ENCODE results near the gene ZGRF1. TPM values are rescaled to one million over a fixed set of nuclear protein-coding genes. Genes with fewer than 3 reads are reported as not detected.

The ZGRF1 gene
- total and polyA plus RNA-seq, 11 donors: 0.85 to 2.9 (median 1.6) TPM

DNA sequence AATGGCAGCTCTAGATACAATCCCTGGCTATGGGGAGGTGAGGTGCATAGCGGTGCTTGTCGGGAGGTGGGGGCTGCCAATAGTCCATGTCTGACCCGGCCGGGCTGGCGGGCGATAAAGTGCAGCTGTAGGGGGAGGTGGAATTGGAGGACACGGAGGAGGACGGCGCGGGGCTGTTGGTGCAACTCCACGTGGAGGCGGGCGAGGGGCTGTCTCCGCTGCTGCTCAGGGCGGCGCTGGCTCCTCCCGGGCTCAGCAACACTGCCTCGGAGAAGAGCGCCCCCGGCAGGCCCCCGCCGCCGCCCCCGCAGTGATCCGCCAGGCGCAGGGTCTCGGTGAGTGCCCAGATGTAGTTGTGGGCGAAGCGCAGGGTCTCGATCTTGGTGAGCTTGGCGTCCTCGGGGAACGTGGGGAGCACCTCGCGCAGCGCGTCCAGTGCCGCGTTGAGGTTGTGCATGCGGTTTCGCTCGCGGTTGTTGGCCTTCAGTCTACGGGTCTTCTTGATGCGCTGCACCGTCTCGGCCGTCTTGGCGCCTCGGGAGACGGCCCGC is 122.0 kb downstream of the ZGRF1 start:
- no peak for TF ChIP-seq POLR2A (IDR thresholded peaks at IDR 0.05)
- TF ChIP-seq, protein P1, sequence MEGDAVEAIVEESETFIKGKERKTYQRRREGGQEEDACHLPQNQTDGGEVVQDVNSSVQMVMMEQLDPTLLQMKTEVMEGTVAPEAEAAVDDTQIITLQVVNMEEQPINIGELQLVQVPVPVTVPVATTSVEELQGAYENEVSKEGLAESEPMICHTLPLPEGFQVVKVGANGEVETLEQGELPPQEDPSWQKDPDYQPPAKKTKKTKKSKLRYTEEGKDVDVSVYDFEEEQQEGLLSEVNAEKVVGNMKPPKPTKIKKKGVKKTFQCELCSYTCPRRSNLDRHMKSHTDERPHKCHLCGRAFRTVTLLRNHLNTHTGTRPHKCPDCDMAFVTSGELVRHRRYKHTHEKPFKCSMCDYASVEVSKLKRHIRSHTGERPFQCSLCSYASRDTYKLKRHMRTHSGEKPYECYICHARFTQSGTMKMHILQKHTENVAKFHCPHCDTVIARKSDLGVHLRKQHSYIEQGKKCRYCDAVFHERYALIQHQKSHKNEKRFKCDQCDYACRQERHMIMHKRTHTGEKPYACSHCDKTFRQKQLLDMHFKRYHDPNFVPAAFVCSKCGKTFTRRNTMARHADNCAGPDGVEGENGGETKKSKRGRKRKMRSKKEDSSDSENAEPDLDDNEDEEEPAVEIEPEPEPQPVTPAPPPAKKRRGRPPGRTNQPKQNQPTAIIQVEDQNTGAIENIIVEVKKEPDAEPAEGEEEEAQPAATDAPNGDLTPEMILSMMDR (IDR thresholded peaks at IDR 0.05): no peak
- Histone ChIP-seq H3K27ac (no peak overlapping the region), H3K27me3 (peaks cover 75 to 100% (median 96%) of the 10 kb centered on the region in 9 donors), H3K4me1 (peaks cover 5 to 55% (median 31%) of the 10 kb centered on the region in 12 donors), H3K36me3 (no peaks in the 10 kb centered on the region), H3K9me3 (no peaks in the 10 kb centered on the region), H3K4me3 (peak overlapping the region in 11 of 12 donors; percentile 45 to 66 (median 54))
- ATAC-seq: no peak
- WGBS, 4 donors: 1 to 3% (median 3%) methylated on average over 21 to 52 of the region's 52 CpGs
- intact Hi-C loops (cut with DNase I): no loop called here
- DNase-seq: peak in 1 of 5 donors; percentile 60

DNA sequence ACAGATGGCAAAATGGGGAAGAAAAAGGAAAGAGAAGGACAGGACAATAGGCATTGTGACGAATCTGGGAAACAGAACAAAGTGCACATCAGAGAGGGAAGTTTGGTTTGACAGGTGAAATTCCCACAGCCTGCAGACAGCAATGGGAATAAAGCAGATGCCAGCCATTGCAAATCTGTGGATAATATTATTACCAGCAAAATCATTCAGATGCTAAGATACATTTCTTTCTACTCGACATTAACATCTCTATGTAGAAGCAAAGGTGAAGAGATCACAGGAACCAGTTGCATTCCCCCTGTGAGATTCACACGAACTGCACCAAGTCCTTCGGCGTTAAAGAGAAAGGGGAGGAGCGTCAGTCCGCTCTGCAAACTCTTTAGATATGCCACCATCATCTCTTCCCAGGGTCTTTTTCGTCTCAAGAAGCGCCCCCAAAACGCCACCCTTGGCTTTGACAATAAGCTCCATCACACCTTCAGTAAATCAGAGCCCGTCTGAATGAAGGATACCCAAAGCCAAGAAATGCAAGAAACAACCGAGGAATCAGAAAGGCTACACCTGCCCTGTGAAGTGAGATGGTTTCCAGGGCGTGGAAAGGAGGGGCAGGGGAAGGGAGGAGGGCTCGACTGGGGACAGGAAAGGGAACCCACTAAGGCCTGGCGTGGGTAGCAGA is 122.6 kb downstream of the ZGRF1 start:
- Histone ChIP-seq H3K9me3 (no peaks in the 10 kb centered on the region), H3K4me3 (peak overlapping the region in 2 of 12 donors; percentile 54 to 66), H3K4me1 (peaks cover 5 to 62% (median 36%) of the 10 kb centered on the region in 12 donors), H3K36me3 (no peaks in the 10 kb centered on the region), H3K27ac (no peak overlapping the region), H3K27me3 (peaks cover 76 to 100% (median 96%) of the 10 kb centered on the region in 9 donors)
- 2 to 8% (median 5%) methylated on average over 15 of the region's 15 CpGs for WGBS, 4 donors
- DNase-seq (no peak), ATAC-seq (no peak)
- no peak for TF ChIP-seq POLR2A (IDR thresholded peaks at IDR 0.05)
- TF ChIP-seq, protein P1 (IDR thresholded peaks at IDR 0.05): no peak
- intact Hi-C loops (cut with DNase I): no loop called here

DNA sequence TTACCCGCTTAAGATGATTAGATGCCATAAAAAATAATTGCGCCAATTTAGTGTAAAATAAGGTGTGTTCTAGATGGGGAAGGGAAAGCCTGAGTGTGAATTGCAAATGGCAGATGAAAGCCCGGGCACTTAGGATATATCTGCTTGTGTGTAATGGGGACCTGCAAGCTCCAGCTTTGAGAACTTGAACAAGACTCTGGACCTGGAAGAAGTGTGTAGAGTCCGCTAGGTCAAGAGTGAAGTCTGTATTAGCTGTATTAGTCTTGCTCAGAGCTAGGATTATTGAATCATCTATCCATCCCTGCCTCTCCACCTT is 124.9 kb downstream of the ZGRF1 start:
- Histone ChIP-seq H3K36me3 (no peaks in the 10 kb centered on the region), H3K27ac (no peak overlapping the region), H3K27me3 (peaks cover 62 to 100% (median 95%) of the 10 kb centered on the region in 9 donors), H3K9me3 (no peaks in the 10 kb centered on the region), H3K4me3 (no peak overlapping the region), H3K4me1 (peaks cover 4 to 47% (median 30%) of the 10 kb centered on the region in 12 donors)
- no peak for DNase-seq
- 56 to 64% (median 59%) methylated on average over 4 of the region's 4 CpGs for WGBS, 4 donors
- intact Hi-C loops (cut with DNase I): no loop called here
- TF ChIP-seq POLR2A (IDR thresholded peaks at IDR 0.05): no peak
- TF ChIP-seq, protein P1 (IDR thresholded peaks at IDR 0.05): no peak
- ATAC-seq: no peak

DNA sequence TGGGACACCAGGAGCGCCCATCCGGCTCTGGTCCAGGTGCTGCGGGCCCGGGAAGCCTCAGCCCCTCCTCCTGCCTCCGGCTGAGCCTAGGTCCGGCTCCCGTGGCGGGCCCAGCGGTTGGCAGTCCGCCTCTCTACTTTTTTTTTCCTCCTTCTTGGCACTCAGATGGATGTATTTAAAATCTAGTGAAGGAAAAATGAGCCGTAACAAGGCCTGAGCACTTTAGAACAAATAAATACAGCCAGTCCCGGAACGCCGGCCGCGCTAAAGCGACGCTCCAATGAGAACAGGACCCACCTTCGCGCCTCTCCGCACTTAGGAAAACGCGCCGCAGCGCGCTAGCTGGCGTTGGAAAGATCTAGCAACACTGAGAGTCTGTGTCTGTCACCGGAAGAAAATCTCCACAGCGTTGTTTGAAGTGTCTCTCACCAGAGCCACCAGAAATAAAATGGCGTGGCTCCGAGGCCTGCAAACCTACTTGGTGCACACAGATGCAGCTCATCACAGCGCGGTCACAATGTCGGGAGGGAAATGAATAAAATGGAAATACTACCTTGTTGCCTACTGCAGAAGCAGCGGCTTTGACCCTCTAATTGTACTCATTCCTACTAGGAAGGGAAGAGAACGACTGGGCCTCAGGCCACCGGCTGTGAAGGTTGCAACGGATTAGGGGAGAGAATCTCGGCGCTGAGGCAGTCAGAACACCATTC is 125.5 kb downstream of the ZGRF1 start:
- 14 to 20% (median 18%) methylated on average over 40 of the region's 40 CpGs for WGBS, 4 donors
- Histone ChIP-seq H3K27me3 (peaks cover 57 to 100% (median 95%) of the 10 kb centered on the region in 9 donors), H3K27ac (no peak overlapping the region), H3K9me3 (no peaks in the 10 kb centered on the region), H3K4me1 (peaks cover 0 to 42% (median 25%) of the 10 kb centered on the region in 12 donors), H3K36me3 (no peaks in the 10 kb centered on the region), H3K4me3 (peak overlapping the region in 3 of 12 donors; percentile 2 to 29 (median 18))
- TF ChIP-seq, protein P1 (IDR thresholded peaks at IDR 0.05): no peak
- no peak for TF ChIP-seq POLR2A (IDR thresholded peaks at IDR 0.05)
- DNase-seq: no peak
- no peak for ATAC-seq
- intact Hi-C loops (cut with DNase I): no loop called here
